Activated CD4-positive, alpha-beta T cell treated with anti-CD3 and anti-CD28 coated beads for 48 hours (primary cell): ENCODE measurements around the gene ARHGEF10L.
A peak's percentile ranks its signal among the peaks of the same experiment; 100 is the strongest.

Source experiments
- DNase-seq: peaks from one replicate; pipeline ENCODE4 v3.0.0-alpha.2; 2020

Gene ARHGEF10L

GRCh38 chr1:17639703-17640340, 100.3 kb downstream of the ARHGEF10L start:
- DNase-seq = no peak

- no peak for DNase-seq
These were observed 100.9 kb downstream of the ARHGEF10L start for GRCh38 chr1:17640393-17640792.

- DNase-seq = no peak
These were observed 101.5 kb downstream of the ARHGEF10L start for GRCh38 chr1:17640975-17641374.

- DNase-seq = no peak
These were observed 102.7 kb downstream of the ARHGEF10L start for GRCh38 chr1:17642169-17642568.

GRCh38 chr1:17642943-17643342, 103.4 kb downstream of the ARHGEF10L start:
- DNase-seq = no peak

GRCh38 chr1:17643861-17644703, 104.6 kb downstream of the ARHGEF10L start:
- no peak for DNase-seq

- DNase-seq = no peak
These were observed 105.8 kb downstream of the ARHGEF10L start for GRCh38 chr1:17645068-17645911.

- DNase-seq = no peak
These were observed 107.2 kb downstream of the ARHGEF10L start for GRCh38 chr1:17646444-17647280.

- DNase-seq = no peak
These were observed 109.1 kb downstream of the ARHGEF10L start for GRCh38 chr1:17648457-17649145.

GRCh38 chr1:17649371-17650106, 110.0 kb downstream of the ARHGEF10L start:
- no peak for DNase-seq

GRCh38 chr1:17653276-17653675, 113.8 kb downstream of the ARHGEF10L start:
- DNase-seq = no peak

- peak; percentile 47 for DNase-seq
These were observed 114.3 kb downstream of the ARHGEF10L start for GRCh38 chr1:17653728-17654351.

GRCh38 chr1:17654519-17654918, 115.0 kb downstream of the ARHGEF10L start:
- DNase-seq = no peak

- no peak for DNase-seq
These were observed 115.7 kb downstream of the ARHGEF10L start for GRCh38 chr1:17655169-17655568.

GRCh38 chr1:17655922-17656321, 116.4 kb downstream of the ARHGEF10L start:
- no peak for DNase-seq

- no peak for DNase-seq
These were observed 117.9 kb downstream of the ARHGEF10L start for GRCh38 chr1:17657436-17657835.

GRCh38 chr1:17658837-17659236, 119.3 kb downstream of the ARHGEF10L start:
- DNase-seq = no peak

- peak; percentile 76 for DNase-seq
These were observed 122.2 kb downstream of the ARHGEF10L start for GRCh38 chr1:17661546-17662157.

- DNase-seq = no peak
These were observed 122.8 kb downstream of the ARHGEF10L start for GRCh38 chr1:17662296-17662695.

GRCh38 chr1:17662786-17663185, 123.3 kb downstream of the ARHGEF10L start:
- no peak for DNase-seq
